Neural progenitor cell (in vitro differentiated cells): ENCODE measurements around the gene CPT1A. TPM values are rescaled to one million over a fixed set of nuclear protein-coding genes. Genes with fewer than 3 reads are reported as not detected.
A peak's percentile ranks its signal among the peaks of the same experiment; 100 is the strongest.

ENCODE experiments used
- DNase-seq: peaks from one replicate; pipeline ENCODE4 v3.0.0-alpha.2; 2016; ENCODE audit warnings: low spot score
- H2AFZ ChIP-seq: fragments of 200-600 bp; sonication (generic); replicated peaks from 2 replicates; pipeline ENCODE4 v1.6.1; 2016; ENCODE audit warnings: antibody characterized with exemption
- H3F3A ChIP-seq: fragments of 200-600 bp; sonication (generic); 2 replicates; pipeline ENCODE4 v1.6.1; 2016; ENCODE audit warnings: antibody characterized with exemption, low read depth
- H3K27ac ChIP-seq: fragments of 200-600 bp; sonication (generic); 2 replicates; pipeline ENCODE4 v1.5.1; 2016; ENCODE audit warnings: mild to moderate bottlenecking
- H3K27me3 ChIP-seq: fragments of 200-600 bp; sonication (generic); 2 replicates; pipeline ENCODE4 v1.6.1; 2016; ENCODE audit warnings: mild to moderate bottlenecking, moderate library complexity
- H3K36me3 ChIP-seq: fragments of 200-600 bp; sonication (generic); 2 replicates; pipeline ENCODE4 v1.5.1; 2016
- H3K4me1 ChIP-seq: fragments of 200-600 bp; sonication (generic); 2 replicates; pipeline ENCODE4 v1.6.1; 2016; ENCODE audit warnings: mixed run types
- H3K4me2 ChIP-seq: fragments of 200-600 bp; sonication (generic); 2 replicates; pipeline ENCODE4 v1.6.1; 2016
- H3K4me3 ChIP-seq: fragments of 200-600 bp; sonication (generic); 2 replicates; pipeline ENCODE4 v1.5.1; 2016
- H3K79me2 ChIP-seq: fragments of 200-600 bp; sonication (generic); 2 replicates; pipeline ENCODE4 v1.6.1; 2016; ENCODE audit warnings: low read depth
- H3K9ac ChIP-seq: fragments of 200-600 bp; sonication (generic); 2 replicates; pipeline ENCODE4 v1.6.1; 2016
- H3K9me3 ChIP-seq: fragments of 200-600 bp; sonication (generic); 2 replicates; pipeline ENCODE4 v1.5.1; 2016; ENCODE audit warnings: low read depth
- H4K20me1 ChIP-seq: fragments of 200-600 bp; sonication (generic); 2 replicates; pipeline ENCODE4 v1.6.1; 2016; ENCODE audit warnings: low read depth
- H3K27ac Mint-ChIP-seq: 3 replicates; pipeline ENCODE4 v1.8.0; 2021; ENCODE audit warnings: mixed read lengths
- H3K27me3 Mint-ChIP-seq: 2 replicates; pipeline ENCODE4 v1.8.0; 2022; ENCODE audit warnings: low read depth, mild to moderate bottlenecking, inconsistent platforms, moderate library complexity, mixed read lengths; ENCODE audit not compliant: insufficient read depth
- H3K36me3 Mint-ChIP-seq: 3 replicates; pipeline ENCODE4 v1.8.0; 2021; ENCODE audit warnings: mixed read lengths
- H3K4me1 Mint-ChIP-seq: 3 replicates; pipeline ENCODE4 v1.8.0; 2021; ENCODE audit warnings: mixed read lengths
- H3K4me3 Mint-ChIP-seq: 3 replicates; pipeline ENCODE4 v1.8.0; 2021; ENCODE audit warnings: mild to moderate bottlenecking, moderate library complexity, mixed read lengths
- H3K9me3 Mint-ChIP-seq: 3 replicates; pipeline ENCODE4 v1.8.0; 2020; ENCODE audit warnings: mixed read lengths
- CTCF ChIP-seq: fragments of 200-600 bp; sonication (generic); IDR thresholded peaks from 2 replicates; pipeline ENCODE4 v1.5.1; 2017; ENCODE audit warnings: antibody characterized with exemption, mild to moderate bottlenecking
- EZH2 ChIP-seq: fragments of 200-600 bp; sonication (generic); IDR thresholded peaks from 2 replicates; pipeline ENCODE4 v1.6.1; 2017; ENCODE audit warnings: antibody characterized with exemption, mild to moderate bottlenecking, moderate library complexity
- EZH2phosphoT487 ChIP-seq: fragments of 200-600 bp; sonication (generic); IDR thresholded peaks from 2 replicates; pipeline ENCODE4 v1.6.1; 2017; ENCODE audit warnings: antibody characterized with exemption
- total RNA-seq: library from RNA; depleted of rRNA; stranded (reverse); fragments of >200 nt; gene quantifications from 2 replicates; pipeline ENCODE4 v1.2.3, GENCODE V29; 2015; ENCODE audit warnings: low replicate concordance

The CPT1A gene
- total RNA-seq, 1 donor from 2014 or later: 0.64 TPM

DNA sequence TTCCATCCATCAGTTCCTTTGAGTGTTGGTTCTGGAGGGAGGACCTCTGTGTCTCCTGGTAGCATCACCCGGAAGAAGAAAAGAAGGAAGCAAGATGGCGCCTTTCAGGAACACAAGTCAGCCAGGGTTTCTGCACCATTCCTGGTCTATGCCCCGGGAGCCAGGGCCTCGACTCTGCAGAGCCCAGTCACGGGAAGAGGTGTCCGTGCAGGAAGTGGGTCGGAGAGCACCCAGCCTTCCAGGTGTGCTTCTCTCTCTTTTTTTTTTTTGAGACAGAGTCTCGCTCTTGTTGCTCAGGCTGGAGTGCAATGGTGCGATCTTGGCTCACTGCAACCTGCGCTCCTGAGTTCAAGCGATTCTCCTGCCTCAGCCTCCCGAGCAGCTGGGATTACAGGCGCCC lies 40.7 kb upstream of the CPT1A start:
- Histone ChIP-seq H3F3A (peaks cover 10% of the 10 kb centered on the region), H3K27ac (no peak overlapping the region), H2AFZ (no peak overlapping the region), H3K27me3 (no peaks in the 10 kb centered on the region), H4K20me1 (peaks cover 15% of the 10 kb centered on the region), H3K9me3 (no peaks in the 10 kb centered on the region), H3K79me2 (no peaks in the 10 kb centered on the region), H3K36me3 (no peaks in the 10 kb centered on the region), H3K4me2 (no peak overlapping the region), H3K4me1 (peaks cover 4% of the 10 kb centered on the region), H3K4me3 (no peak overlapping the region), H3K9ac (no peak overlapping the region)
- Mint-ChIP-seq H3K4me3 (no peak overlapping the region), H3K27ac (peak overlapping the region; percentile 13), H3K9me3 (no peaks in the 10 kb centered on the region), H3K27me3 (peaks cover 7% of the 10 kb centered on the region), H3K36me3 (peaks cover 6% of the 10 kb centered on the region), H3K4me1 (no peaks in the 10 kb centered on the region)
- no peak for DNase-seq
- no peak for TF ChIP-seq EZH2phosphoT487
- no peak for TF ChIP-seq CTCF
- TF ChIP-seq EZH2: no peak

- no peak overlapping the region for H3K27ac ChIP-seq
- no peaks in the 10 kb centered on the region for H3K79me2 ChIP-seq
- peaks cover 10% of the 10 kb centered on the region for H3F3A ChIP-seq
- no peak overlapping the region for H3K4me3 ChIP-seq
- Mint-ChIP-seq H3K36me3 (peaks cover 3% of the 10 kb centered on the region), H3K27me3 (peaks cover 5% of the 10 kb centered on the region), H3K27ac (no peak overlapping the region), H3K4me3 (no peak overlapping the region), H3K9me3 (no peaks in the 10 kb centered on the region), H3K4me1 (no peaks in the 10 kb centered on the region)
- H3K9ac ChIP-seq: no peak overlapping the region
- H4K20me1 ChIP-seq: peaks cover 15% of the 10 kb centered on the region
- no peaks in the 10 kb centered on the region for H3K9me3 ChIP-seq
- H3K27me3 ChIP-seq: no peaks in the 10 kb centered on the region
- H3K36me3 ChIP-seq: no peaks in the 10 kb centered on the region
- H3K4me1 ChIP-seq: peaks cover 4% of the 10 kb centered on the region
- no peak overlapping the region for H3K4me2 ChIP-seq
- no peak for DNase-seq
- H2AFZ ChIP-seq: no peak overlapping the region
- no peak for TF ChIP-seq EZH2
- TF ChIP-seq CTCF: no peak
- no peak for TF ChIP-seq EZH2phosphoT487
Observed at GRCh38 chr11:68881320-68881719, 39.6 kb upstream of the CPT1A start.

DNA sequence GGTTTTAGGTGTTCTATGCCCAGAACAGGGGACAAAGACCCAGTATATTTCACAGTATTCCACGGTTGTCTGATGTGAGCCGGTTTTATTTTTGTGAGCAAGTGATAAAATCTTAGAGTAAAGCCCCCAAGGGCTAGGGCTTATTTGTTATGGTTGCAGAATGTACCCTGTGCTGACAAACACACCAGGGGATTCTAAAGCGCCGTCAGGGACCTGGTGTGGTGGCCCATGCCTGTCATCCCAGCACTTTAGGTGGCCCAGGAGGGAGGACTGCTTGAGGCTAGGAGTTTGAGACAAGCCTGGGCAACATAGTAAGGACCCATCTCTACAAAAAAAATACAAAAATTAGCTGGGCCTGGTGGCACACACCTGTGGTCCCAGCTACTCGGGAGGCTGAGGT lies 39.1 kb upstream of the CPT1A start:
- H3K27me3 Mint-ChIP-seq: peaks cover 5% of the 10 kb centered on the region
- H3K4me1 ChIP-seq: peaks cover 4% of the 10 kb centered on the region
- H3K9me3 ChIP-seq: no peaks in the 10 kb centered on the region
- H2AFZ ChIP-seq: no peak overlapping the region
- H3K36me3 ChIP-seq: no peaks in the 10 kb centered on the region
- H3K4me2 ChIP-seq: no peak overlapping the region
- H3K4me3 ChIP-seq: no peak overlapping the region
- H3K27ac Mint-ChIP-seq: no peak overlapping the region
- peaks cover 3% of the 10 kb centered on the region for H3K36me3 Mint-ChIP-seq
- no peaks in the 10 kb centered on the region for H3K27me3 ChIP-seq
- peaks cover 10% of the 10 kb centered on the region for H3F3A ChIP-seq
- no peaks in the 10 kb centered on the region for H3K9me3 Mint-ChIP-seq
- no peaks in the 10 kb centered on the region for H3K4me1 Mint-ChIP-seq
- H3K27ac ChIP-seq: no peak overlapping the region
- H3K9ac ChIP-seq: no peak overlapping the region
- TF ChIP-seq EZH2 (no peak), CTCF (no peak), EZH2phosphoT487 (no peak)
- H3K79me2 ChIP-seq: no peaks in the 10 kb centered on the region
- H4K20me1 ChIP-seq: peaks cover 15% of the 10 kb centered on the region
- DNase-seq: no peak
- no peak overlapping the region for H3K4me3 Mint-ChIP-seq
